ENCODE data around the gene UMODL1.

Gene UMODL1

GRCh38 chr21:42157606-42158310 lies 86.6 kb downstream of the UMODL1 start:
- no peak for TF ChIP-seq CTCF (IDR thresholded peaks at IDR 0.05; ENCODE audit: control insufficient read depth, extremely low read depth, insufficient read depth)
- DNase-seq (ENCODE audit: low read depth) = no peak
- H3K4me3 ChIP-seq (ENCODE audit: low read depth, low read length) = no peak overlapping the region

GRCh38 chr21:42158846-42159245 lies 87.7 kb downstream of the UMODL1 start:
- no peak overlapping the region for H3K4me3 ChIP-seq (ENCODE audit: low read depth, low read length)
- DNase-seq (ENCODE audit: low read depth) = no peak
- no peak for TF ChIP-seq CTCF (IDR thresholded peaks at IDR 0.05; ENCODE audit: control insufficient read depth, extremely low read depth, insufficient read depth)

- no peak for TF ChIP-seq CTCF (IDR thresholded peaks at IDR 0.05; ENCODE audit: control insufficient read depth, extremely low read depth, insufficient read depth)
- no peak overlapping the region for H3K4me3 ChIP-seq (ENCODE audit: low read depth, low read length)
- no peak for DNase-seq (ENCODE audit: low read depth)
Observed at GRCh38 chr21:42159560-42160110, 88.5 kb downstream of the UMODL1 start.

- no peak for DNase-seq (ENCODE audit: low read depth)
- TF ChIP-seq CTCF (IDR thresholded peaks at IDR 0.05; ENCODE audit: control insufficient read depth, extremely low read depth, insufficient read depth) = no peak
- H3K4me3 ChIP-seq (ENCODE audit: low read depth, low read length) = no peak overlapping the region
Observed at GRCh38 chr21:42160111-42160721, 89.1 kb downstream of the UMODL1 start.

- no peak overlapping the region for H3K4me3 ChIP-seq (ENCODE audit: low read depth, low read length)
- TF ChIP-seq CTCF (IDR thresholded peaks at IDR 0.05; ENCODE audit: control insufficient read depth, extremely low read depth, insufficient read depth) = no peak
- DNase-seq (ENCODE audit: low read depth) = no peak
Observed at GRCh38 chr21:42160765-42161164, 89.6 kb downstream of the UMODL1 start.

- TF ChIP-seq CTCF (IDR thresholded peaks at IDR 0.05; ENCODE audit: control insufficient read depth, extremely low read depth, insufficient read depth) = no peak
- no peak for DNase-seq (ENCODE audit: low read depth)
- no peak overlapping the region for H3K4me3 ChIP-seq (ENCODE audit: low read depth, low read length)
Observed at GRCh38 chr21:42161401-42161955, 90.4 kb downstream of the UMODL1 start.
